ENCODE results near the gene RIN1. TPM values are rescaled to one million over a fixed set of nuclear protein-coding genes. Genes with fewer than 3 reads are reported as not detected.

The RIN1 gene
- total RNA-seq, 2 donors from 2014 or later, result 2.2 to 2.6 TPM

DNA sequence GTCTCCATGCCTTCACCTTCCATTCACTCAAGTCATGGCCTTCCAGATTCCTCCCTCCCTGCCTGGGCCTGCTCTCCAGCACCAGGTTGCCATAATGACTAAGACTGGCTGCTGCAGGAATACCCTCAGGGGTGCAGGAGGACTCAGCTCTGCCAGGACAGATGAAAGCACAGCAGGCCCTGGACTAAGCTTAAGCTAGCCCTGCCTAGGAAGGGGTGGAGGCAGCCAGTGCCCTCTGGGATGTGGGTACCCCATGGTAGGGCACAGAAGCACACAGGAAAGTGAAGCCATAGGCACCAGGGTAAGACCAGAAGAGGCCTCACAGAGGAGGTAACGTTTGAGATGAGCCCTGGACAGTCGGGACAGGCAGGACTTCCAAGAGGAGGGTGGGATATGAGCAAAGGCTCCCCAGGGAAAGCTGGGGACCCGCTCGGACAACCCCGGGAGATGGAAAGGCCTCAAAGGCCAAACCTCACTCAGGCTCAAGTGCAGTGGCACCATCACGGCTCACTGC is 3.0 kb upstream of the RIN1 start:
- H3K4me3 ChIP-seq (ENCODE audit: low read length), result no peak overlapping the region
- H3K9me3 Mint-ChIP-seq, result no peaks in the 10 kb centered on the region
- peaks cover 36% of the 10 kb centered on the region for H3K36me3 ChIP-seq (ENCODE audit: control insufficient read depth, insufficient read depth, low read length)
- peaks cover 11% of the 10 kb centered on the region for H3K4me1 ChIP-seq (ENCODE audit: control insufficient read depth, insufficient read depth, low read length)
- DNase-seq, result no peak
- H3K27ac ChIP-seq (ENCODE audit: low read depth, low read length), result no peak overlapping the region
- TF ChIP-seq, protein P1, sequence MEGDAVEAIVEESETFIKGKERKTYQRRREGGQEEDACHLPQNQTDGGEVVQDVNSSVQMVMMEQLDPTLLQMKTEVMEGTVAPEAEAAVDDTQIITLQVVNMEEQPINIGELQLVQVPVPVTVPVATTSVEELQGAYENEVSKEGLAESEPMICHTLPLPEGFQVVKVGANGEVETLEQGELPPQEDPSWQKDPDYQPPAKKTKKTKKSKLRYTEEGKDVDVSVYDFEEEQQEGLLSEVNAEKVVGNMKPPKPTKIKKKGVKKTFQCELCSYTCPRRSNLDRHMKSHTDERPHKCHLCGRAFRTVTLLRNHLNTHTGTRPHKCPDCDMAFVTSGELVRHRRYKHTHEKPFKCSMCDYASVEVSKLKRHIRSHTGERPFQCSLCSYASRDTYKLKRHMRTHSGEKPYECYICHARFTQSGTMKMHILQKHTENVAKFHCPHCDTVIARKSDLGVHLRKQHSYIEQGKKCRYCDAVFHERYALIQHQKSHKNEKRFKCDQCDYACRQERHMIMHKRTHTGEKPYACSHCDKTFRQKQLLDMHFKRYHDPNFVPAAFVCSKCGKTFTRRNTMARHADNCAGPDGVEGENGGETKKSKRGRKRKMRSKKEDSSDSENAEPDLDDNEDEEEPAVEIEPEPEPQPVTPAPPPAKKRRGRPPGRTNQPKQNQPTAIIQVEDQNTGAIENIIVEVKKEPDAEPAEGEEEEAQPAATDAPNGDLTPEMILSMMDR (conservative IDR thresholded peaks at IDR 0.05), result no peak
- H3K9me3 ChIP-seq (ENCODE audit: control insufficient read depth, low read length), result no peaks in the 10 kb centered on the region
- H3K27ac Mint-ChIP-seq, result no peak overlapping the region
- 92 to 97% methylated on average over 5 to 6 of the region's 6 CpGs for WGBS, 2 experiments (ENCODE audit: insufficient coverage in 1 of 2, insufficient read length in 1 of 2)
- H3K27me3 Mint-ChIP-seq (ENCODE audit: insufficient read depth), result peaks cover 6% of the 10 kb centered on the region
- H3K9ac ChIP-seq (ENCODE audit: extremely low read depth, low read length, poor library complexity, severe bottlenecking), result no peak overlapping the region
- H3K4me3 Mint-ChIP-seq, result no peak overlapping the region
- no peaks in the 10 kb centered on the region for H3K27me3 ChIP-seq (ENCODE audit: control insufficient read depth, insufficient read depth, low read length, poor library complexity, severe bottlenecking)
- H3K4me1 Mint-ChIP-seq, result peaks cover 18% of the 10 kb centered on the region
- H3K36me3 Mint-ChIP-seq (ENCODE audit: low read depth), result peaks cover 23% of the 10 kb centered on the region

DNA sequence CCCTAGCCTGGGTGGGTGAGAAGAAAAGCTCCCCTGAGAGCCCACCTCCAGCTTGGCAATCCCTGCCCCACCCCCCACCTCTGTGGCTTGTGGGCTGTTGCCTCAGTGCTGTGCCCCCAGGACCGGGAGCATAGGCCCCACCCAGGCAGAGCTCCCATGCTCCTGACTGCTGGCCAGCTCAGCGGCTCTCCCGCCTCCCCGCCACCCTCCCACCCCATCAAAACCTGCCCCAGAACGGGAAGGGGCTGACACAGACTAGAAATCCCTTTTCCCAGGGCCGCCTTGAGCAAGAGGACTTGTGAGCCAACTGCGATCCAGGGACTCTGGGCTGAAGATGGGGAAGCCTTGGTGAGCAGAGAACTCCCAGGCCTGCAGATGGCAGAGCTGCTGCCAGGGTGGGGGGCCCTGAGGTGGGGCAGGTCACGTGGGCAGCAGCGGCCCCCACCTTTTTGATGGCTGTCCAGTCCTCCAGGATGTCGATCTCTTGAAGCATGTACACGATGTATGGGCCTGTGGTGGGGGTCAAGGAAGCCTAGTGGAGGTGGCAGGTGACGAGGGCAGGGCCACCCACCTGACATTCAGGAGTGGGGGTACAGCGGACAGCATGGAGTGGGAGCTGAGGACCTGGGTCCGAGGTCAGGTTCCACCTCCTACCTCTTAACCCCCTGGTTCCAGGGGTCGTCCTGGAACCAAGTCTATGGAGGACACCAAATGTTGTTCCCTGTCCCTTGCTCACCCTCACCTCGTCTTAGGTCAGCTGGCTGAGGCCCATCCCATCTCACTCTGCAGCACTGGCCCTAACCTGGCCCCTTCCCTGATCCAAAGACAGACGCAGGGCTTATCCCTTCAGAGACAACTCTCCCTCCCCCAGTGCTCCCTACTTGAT is 2.3 kb upstream of the RIN1 start:
- TF ChIP-seq, protein P1 (conservative IDR thresholded peaks at IDR 0.05), result no peak
- no peak for DNase-seq
- H3K27ac Mint-ChIP-seq, result no peak overlapping the region
- Histone ChIP-seq H3K9ac (ENCODE audit: extremely low read depth, low read length, poor library complexity, severe bottlenecking) (no peak overlapping the region), H3K9me3 (ENCODE audit: control insufficient read depth, low read length) (no peaks in the 10 kb centered on the region), H3K4me3 (ENCODE audit: low read length) (no peak overlapping the region), H3K4me1 (ENCODE audit: control insufficient read depth, insufficient read depth, low read length) (peaks cover 11% of the 10 kb centered on the region), H3K27me3 (ENCODE audit: control insufficient read depth, insufficient read depth, low read length, poor library complexity, severe bottlenecking) (no peaks in the 10 kb centered on the region), H3K36me3 (ENCODE audit: control insufficient read depth, insufficient read depth, low read length) (peaks cover 36% of the 10 kb centered on the region), H3K27ac (ENCODE audit: low read depth, low read length) (no peak overlapping the region)
- WGBS, 2 experiments (ENCODE audit: insufficient coverage in 1 of 2, insufficient read length in 1 of 2), result 90 to 93% methylated on average over 9 to 17 of the region's 17 CpGs
- H3K27me3 Mint-ChIP-seq (ENCODE audit: insufficient read depth), result peaks cover 6% of the 10 kb centered on the region
- no peaks in the 10 kb centered on the region for H3K9me3 Mint-ChIP-seq
- H3K36me3 Mint-ChIP-seq (ENCODE audit: low read depth), result peaks cover 23% of the 10 kb centered on the region
- no peak overlapping the region for H3K4me3 Mint-ChIP-seq
- peaks cover 11% of the 10 kb centered on the region for H3K4me1 Mint-ChIP-seq

DNA sequence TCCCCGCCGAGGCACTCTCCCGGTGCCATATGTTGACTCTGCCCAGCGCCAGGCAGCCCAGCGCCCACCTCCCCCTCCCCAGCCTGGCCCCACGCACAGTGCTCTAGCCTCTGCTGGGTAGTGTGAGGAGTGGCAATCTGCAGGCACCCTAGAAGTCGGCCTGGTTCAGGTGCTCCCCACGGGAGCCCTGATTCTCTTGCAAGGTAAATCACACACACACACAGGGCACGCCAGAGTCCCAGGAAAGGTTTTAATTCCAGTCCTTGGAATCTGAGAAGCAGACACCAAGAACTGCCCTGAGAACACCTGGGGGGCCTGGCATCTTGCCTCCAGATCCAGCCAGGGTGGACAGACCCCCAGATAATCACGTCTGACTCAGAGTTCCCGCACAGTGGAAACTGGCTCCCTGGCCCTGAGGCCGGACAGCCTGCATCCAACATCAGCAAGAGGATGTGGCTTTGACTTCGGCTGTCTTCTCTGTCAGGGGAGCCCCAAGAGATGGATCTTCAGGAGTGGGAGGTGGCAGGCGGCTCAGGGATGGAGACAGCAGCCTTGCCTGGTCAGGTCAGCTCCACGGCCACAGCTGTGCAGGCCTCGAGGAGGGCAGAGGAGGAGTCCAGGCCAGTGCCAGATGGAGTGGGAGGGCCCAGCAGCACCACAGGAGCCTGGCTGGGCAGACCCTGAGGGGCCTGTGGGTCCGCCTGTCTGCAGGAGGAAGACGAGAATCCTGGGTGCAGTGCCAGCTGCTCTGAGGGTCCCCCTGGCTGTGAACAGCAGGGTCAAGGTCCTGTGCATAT is 1.1 kb upstream of the RIN1 start:
- no peak overlapping the region for H3K9ac ChIP-seq (ENCODE audit: extremely low read depth, low read length, poor library complexity, severe bottlenecking)
- no peaks in the 10 kb centered on the region for H3K9me3 ChIP-seq (ENCODE audit: control insufficient read depth, low read length)
- Mint-ChIP-seq H3K36me3 (ENCODE audit: low read depth) (peaks cover 25% of the 10 kb centered on the region), H3K4me1 (peaks cover 8% of the 10 kb centered on the region), H3K4me3 (no peak overlapping the region), H3K27me3 (ENCODE audit: insufficient read depth) (peaks cover 6% of the 10 kb centered on the region), H3K27ac (peak overlapping the region; percentile 13), H3K9me3 (no peaks in the 10 kb centered on the region)
- TF ChIP-seq, protein P1 (conservative IDR thresholded peaks at IDR 0.05), result no peak
- WGBS, 2 experiments (ENCODE audit: insufficient coverage in 1 of 2, insufficient read length in 1 of 2), result 81 to 88% methylated on average over 11 to 15 of the region's 18 CpGs
- no peaks in the 10 kb centered on the region for H3K27me3 ChIP-seq (ENCODE audit: control insufficient read depth, insufficient read depth, low read length, poor library complexity, severe bottlenecking)
- no peak overlapping the region for H3K4me3 ChIP-seq (ENCODE audit: low read length)
- DNase-seq, result no peak
- H3K4me1 ChIP-seq (ENCODE audit: control insufficient read depth, insufficient read depth, low read length), result peaks cover 11% of the 10 kb centered on the region
- H3K27ac ChIP-seq (ENCODE audit: low read depth, low read length), result peak overlapping the region; percentile 50
- peaks cover 32% of the 10 kb centered on the region for H3K36me3 ChIP-seq (ENCODE audit: control insufficient read depth, insufficient read depth, low read length)

All from endodermal cell (in vitro differentiated cells).